ENCODE results near the gene TRIOBP.

DNA sequence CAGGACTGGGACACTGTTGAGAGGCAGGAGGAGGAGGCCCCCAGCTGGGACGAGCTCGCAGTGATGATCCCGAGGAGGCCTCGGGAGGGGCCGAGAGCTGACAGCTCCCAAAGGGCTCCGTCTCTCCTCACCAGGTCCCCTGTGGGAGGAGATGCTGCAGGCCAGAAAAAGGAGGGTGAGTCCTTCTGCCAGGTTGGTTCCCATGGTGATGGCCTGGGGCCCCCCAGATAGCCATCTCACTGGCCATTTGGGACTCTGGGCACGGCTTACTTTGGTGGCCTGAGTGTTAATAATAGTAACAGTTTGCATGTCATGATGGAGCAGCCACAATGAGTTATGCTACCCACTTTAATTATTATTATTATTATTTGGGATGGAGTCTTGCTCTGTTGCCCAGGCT, 18.9 kb downstream of the TRIOBP start:
- TF ChIP-seq, protein P1, sequence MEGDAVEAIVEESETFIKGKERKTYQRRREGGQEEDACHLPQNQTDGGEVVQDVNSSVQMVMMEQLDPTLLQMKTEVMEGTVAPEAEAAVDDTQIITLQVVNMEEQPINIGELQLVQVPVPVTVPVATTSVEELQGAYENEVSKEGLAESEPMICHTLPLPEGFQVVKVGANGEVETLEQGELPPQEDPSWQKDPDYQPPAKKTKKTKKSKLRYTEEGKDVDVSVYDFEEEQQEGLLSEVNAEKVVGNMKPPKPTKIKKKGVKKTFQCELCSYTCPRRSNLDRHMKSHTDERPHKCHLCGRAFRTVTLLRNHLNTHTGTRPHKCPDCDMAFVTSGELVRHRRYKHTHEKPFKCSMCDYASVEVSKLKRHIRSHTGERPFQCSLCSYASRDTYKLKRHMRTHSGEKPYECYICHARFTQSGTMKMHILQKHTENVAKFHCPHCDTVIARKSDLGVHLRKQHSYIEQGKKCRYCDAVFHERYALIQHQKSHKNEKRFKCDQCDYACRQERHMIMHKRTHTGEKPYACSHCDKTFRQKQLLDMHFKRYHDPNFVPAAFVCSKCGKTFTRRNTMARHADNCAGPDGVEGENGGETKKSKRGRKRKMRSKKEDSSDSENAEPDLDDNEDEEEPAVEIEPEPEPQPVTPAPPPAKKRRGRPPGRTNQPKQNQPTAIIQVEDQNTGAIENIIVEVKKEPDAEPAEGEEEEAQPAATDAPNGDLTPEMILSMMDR (IDR thresholded peaks at IDR 0.05): no peak
- TF ChIP-seq POLR2A (IDR thresholded peaks at IDR 0.05; ENCODE audit: low read depth): no peak
